Neural cell (in vitro differentiated cells): ENCODE results near the gene TOGARAM2. TPM values are rescaled to one million over a fixed set of nuclear protein-coding genes. Genes with fewer than 3 reads are reported as not detected.

Experiments used
- H2AFZ ChIP-seq: fragments of 200-600, 300-800 bp; sonication (generic), shearing (Covaris generic); 2 replicates; pipeline ENCODE4 v1.6.0; 2014; ENCODE audit warnings: low read depth, mild to moderate bottlenecking, antibody characterized with exemption, low read length, moderate library complexity
- H3F3A ChIP-seq: fragments of 200-600 bp; shearing (Covaris generic); 2 replicates; pipeline ENCODE4 v1.6.1; 2016; ENCODE audit warnings: mild to moderate bottlenecking, moderate library complexity, mixed read lengths, antibody characterized with exemption, low read length; ENCODE audit not compliant: insufficient read depth, poor library complexity, severe bottlenecking
- H3K27ac ChIP-seq: fragments of 200-600, 300-800 bp; sonication (generic), shearing (Covaris generic); 2 replicates; pipeline ENCODE4 v1.5.1; 2014; ENCODE audit warnings: mild to moderate bottlenecking, low read length, moderate library complexity
- H3K27me3 ChIP-seq: fragments of 300-800, 200-600 bp; sonication (generic), shearing (Covaris generic); 2 replicates; pipeline ENCODE4 v1.6.0; 2014; ENCODE audit warnings: mild to moderate bottlenecking, low read depth, low read length, moderate library complexity; ENCODE audit not compliant: insufficient read depth
- H3K36me3 ChIP-seq: fragments of 300-800, 200-600 bp; sonication (generic), shearing (Covaris generic); 2 replicates; pipeline ENCODE4 v1.5.1; 2014; ENCODE audit warnings: mild to moderate bottlenecking, antibody characterized with exemption, low read length, moderate library complexity; ENCODE audit not compliant: insufficient read depth
- H3K4me2 ChIP-seq: fragments of 300-800, 200-600 bp; sonication (generic), shearing (Covaris generic); 2 replicates; pipeline ENCODE4 v1.6.0; 2014; ENCODE audit warnings: mild to moderate bottlenecking, low read length
- H3K4me3 ChIP-seq: fragments of 300-800, 200-600 bp; sonication (generic), shearing (Covaris generic); 2 replicates; pipeline ENCODE4 v1.5.1; 2014; ENCODE audit warnings: mild to moderate bottlenecking, low read length, moderate library complexity
- H3K79me2 ChIP-seq: fragments of 200-600 bp; shearing (Covaris generic); replicated peaks from 2 replicates; pipeline ENCODE4 v1.6.0; 2014; ENCODE audit warnings: mild to moderate bottlenecking, low read length, moderate library complexity; ENCODE audit not compliant: insufficient read depth
- H3K9ac ChIP-seq: fragments of 300-800, 200-600 bp; sonication (generic), shearing (Covaris generic); 2 replicates; pipeline ENCODE4 v1.6.1; 2016; ENCODE audit warnings: mild to moderate bottlenecking, low read length, mixed read lengths
- H3K9me2 ChIP-seq: fragments of 200-600 bp; shearing (Covaris generic); 2 replicates; pipeline ENCODE4 v1.6.1; 2016; ENCODE audit warnings: mild to moderate bottlenecking, low read length, mixed read lengths; ENCODE audit not compliant: insufficient read depth
- H3K9me3 ChIP-seq: fragments of 200-600, 300-800 bp; sonication (generic), shearing (Covaris generic); 2 replicates; pipeline ENCODE4 v1.6.1; 2016; ENCODE audit warnings: mild to moderate bottlenecking, mixed run types, low read length, moderate library complexity, mixed read lengths
- H4K20me1 ChIP-seq: fragments of 200-600 bp; shearing (Covaris generic); 2 replicates; pipeline ENCODE4 v1.6.1; 2016; ENCODE audit warnings: mild to moderate bottlenecking, mixed run types; ENCODE audit not compliant: insufficient read depth
- EP300 ChIP-seq: fragments of 450-650 bp; conservative IDR thresholded peaks from 2 replicates; pipeline ENCODE4 v1.6.1; 2014; ENCODE audit warnings: antibody characterized with exemption, mild to moderate bottlenecking, moderate library complexity; ENCODE audit not compliant: poor library complexity, severe bottlenecking
- EZH2 ChIP-seq: fragments of 200-600, 300-800 bp; shearing (Covaris generic), sonication (generic); IDR thresholded peaks from 2 replicates; pipeline ENCODE4 v1.6.1; 2014; ENCODE audit warnings: antibody characterized with exemption, low read length, borderline replicate concordance, mild to moderate bottlenecking; ENCODE audit not compliant: insufficient read depth, poor library complexity, severe bottlenecking
- MXI1 ChIP-seq: fragments of 450-650 bp; conservative IDR thresholded peaks from 2 replicates; pipeline ENCODE4 v1.6.1; 2014; ENCODE audit warnings: antibody characterized with exemption, mild to moderate bottlenecking; ENCODE audit not compliant: poor library complexity, severe bottlenecking
- POLR2AphosphoS5 ChIP-seq: IDR thresholded peaks from 2 replicates; pipeline ENCODE4 v1.6.1; 2012
- RAD21 ChIP-seq: fragments of 450-650 bp; conservative IDR thresholded peaks from 2 replicates; pipeline ENCODE4 v1.6.1; 2014; ENCODE audit warnings: antibody characterized with exemption, mild to moderate bottlenecking, moderate library complexity
- SMC3 ChIP-seq: fragments of 450-650 bp; conservative IDR thresholded peaks from 2 replicates; pipeline ENCODE4 v1.6.1; 2014; ENCODE audit warnings: antibody characterized with exemption, mild to moderate bottlenecking, moderate library complexity; ENCODE audit not compliant: poor library complexity
- TAF1 ChIP-seq: IDR thresholded peaks from 2 replicates; pipeline ENCODE4 v1.6.1; 2012; ENCODE audit warnings: low read depth
- polyA plus RNA-seq: library from polyadenylated mRNA; depleted of rRNA; stranded (reverse); fragments of >200 nt; gene quantifications from 2 replicates; pipeline ENCODE4 v1.2.3, GENCODE V29; 2014
- TF ChIP-seq, protein P1 (sequence below): fragments of 450-650 bp; IDR thresholded peaks from 2 replicates; pipeline ENCODE4 v1.5.1; 2014; ENCODE audit warnings: antibody characterized with exemption, mild to moderate bottlenecking, moderate library complexity; ENCODE audit not compliant: poor library complexity, severe bottlenecking
- TF ChIP-seq, protein P2 (sequence below): IDR thresholded peaks from 2 replicates; pipeline ENCODE4 v1.6.1; 2012; ENCODE audit warnings: borderline replicate concordance

The TOGARAM2 gene
- polyA plus RNA-seq, 1 donor from 2014 or later: 0.10 TPM

DNA sequence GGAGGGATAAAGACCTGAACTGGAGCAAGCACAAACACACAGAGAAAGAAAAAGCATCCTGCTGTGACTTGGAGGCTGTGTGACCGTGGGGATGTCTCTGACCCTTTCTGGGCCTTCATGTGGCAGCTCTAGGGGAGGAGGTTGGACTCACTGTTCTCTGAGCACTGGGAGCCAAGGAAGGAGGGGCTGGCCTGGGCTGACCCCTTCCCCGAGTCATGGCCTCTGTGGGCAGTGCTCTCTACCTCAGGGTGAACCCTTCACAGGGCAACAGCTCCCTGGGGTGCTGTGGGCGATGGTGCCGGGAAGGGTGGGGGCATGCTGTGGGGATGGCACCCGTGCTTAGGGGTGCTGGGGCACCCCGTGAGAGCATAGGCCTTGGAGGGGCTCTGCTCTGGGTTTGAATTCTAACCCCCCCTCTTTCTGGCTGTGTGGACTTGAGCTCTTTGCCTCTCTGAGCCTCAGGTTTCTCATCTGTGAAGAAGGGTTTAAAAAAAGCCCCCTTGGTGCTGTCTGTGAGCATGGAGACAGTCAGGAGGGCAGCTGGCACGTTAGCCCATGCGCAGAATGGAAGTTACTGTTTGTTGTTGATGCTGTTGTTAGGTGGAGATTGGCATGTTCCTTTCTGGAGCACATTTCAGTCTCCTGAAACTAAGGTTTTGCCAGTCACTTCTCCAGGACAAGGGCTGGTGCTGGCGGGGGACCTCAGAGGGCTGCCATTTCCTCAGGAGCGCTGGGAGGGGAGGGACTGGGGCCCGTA lies 700 bp downstream of the TOGARAM2 start:
- H3K9ac ChIP-seq: no peak overlapping the region
- no peaks in the 10 kb centered on the region for H3K9me2 ChIP-seq
- no peaks in the 10 kb centered on the region for H3K27me3 ChIP-seq
- H3K79me2 ChIP-seq: no peaks in the 10 kb centered on the region
- H3K36me3 ChIP-seq: no peaks in the 10 kb centered on the region
- no peak overlapping the region for H3K4me2 ChIP-seq
- no peaks in the 10 kb centered on the region for H3F3A ChIP-seq
- H4K20me1 ChIP-seq: no peaks in the 10 kb centered on the region
- no peaks in the 10 kb centered on the region for H3K9me3 ChIP-seq
- H2AFZ ChIP-seq: no peak overlapping the region
- TF ChIP-seq MXI1: no peak
- H3K4me3 ChIP-seq: no peak overlapping the region
- no peak overlapping the region for H3K27ac ChIP-seq

DNA sequence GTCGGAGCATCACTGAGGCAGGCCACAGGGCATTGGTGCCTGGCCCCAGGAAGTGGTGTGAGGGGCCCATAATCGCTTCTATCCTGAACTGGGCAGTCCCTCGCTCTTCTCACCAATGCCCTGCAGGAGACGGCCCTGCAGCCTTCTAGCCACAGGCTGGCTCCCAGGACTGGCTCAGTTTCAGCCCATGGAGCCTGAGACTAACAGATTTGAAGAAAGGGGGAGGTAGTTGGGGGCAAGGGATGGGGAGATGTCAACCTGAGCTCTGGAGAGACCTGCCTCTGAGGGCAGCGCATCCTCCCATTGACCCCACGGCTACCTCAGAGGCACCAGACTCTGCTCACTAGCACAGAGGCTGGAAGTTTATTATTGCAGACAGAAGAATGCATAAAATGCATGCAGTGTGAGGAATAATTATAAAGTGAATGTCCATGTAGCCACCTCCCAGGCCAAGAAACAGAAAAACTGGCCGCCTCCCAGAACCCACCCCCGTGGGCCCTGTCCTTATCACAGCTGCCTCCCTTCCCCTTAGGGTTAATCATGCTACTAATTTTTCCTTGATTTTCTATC lies 1.4 kb downstream of the TOGARAM2 start:
- no peaks in the 10 kb centered on the region for H3K9me3 ChIP-seq
- no peak overlapping the region for H3K4me3 ChIP-seq
- no peaks in the 10 kb centered on the region for H3K79me2 ChIP-seq
- H3K9me2 ChIP-seq: no peaks in the 10 kb centered on the region
- no peaks in the 10 kb centered on the region for H3K27me3 ChIP-seq
- H2AFZ ChIP-seq: no peak overlapping the region
- no peaks in the 10 kb centered on the region for H3F3A ChIP-seq
- H3K9ac ChIP-seq: no peak overlapping the region
- no peaks in the 10 kb centered on the region for H3K36me3 ChIP-seq
- no peaks in the 10 kb centered on the region for H4K20me1 ChIP-seq
- H3K4me2 ChIP-seq: no peak overlapping the region
- TF ChIP-seq EZH2 (no peak), SMC3 (no peak), EP300 (no peak), TAF1 (no peak), POLR2AphosphoS5 (no peak), RAD21 (no peak), MXI1 (no peak)
- TF ChIP-seq, protein P1, sequence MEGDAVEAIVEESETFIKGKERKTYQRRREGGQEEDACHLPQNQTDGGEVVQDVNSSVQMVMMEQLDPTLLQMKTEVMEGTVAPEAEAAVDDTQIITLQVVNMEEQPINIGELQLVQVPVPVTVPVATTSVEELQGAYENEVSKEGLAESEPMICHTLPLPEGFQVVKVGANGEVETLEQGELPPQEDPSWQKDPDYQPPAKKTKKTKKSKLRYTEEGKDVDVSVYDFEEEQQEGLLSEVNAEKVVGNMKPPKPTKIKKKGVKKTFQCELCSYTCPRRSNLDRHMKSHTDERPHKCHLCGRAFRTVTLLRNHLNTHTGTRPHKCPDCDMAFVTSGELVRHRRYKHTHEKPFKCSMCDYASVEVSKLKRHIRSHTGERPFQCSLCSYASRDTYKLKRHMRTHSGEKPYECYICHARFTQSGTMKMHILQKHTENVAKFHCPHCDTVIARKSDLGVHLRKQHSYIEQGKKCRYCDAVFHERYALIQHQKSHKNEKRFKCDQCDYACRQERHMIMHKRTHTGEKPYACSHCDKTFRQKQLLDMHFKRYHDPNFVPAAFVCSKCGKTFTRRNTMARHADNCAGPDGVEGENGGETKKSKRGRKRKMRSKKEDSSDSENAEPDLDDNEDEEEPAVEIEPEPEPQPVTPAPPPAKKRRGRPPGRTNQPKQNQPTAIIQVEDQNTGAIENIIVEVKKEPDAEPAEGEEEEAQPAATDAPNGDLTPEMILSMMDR: no peak
- TF ChIP-seq, protein P2, sequence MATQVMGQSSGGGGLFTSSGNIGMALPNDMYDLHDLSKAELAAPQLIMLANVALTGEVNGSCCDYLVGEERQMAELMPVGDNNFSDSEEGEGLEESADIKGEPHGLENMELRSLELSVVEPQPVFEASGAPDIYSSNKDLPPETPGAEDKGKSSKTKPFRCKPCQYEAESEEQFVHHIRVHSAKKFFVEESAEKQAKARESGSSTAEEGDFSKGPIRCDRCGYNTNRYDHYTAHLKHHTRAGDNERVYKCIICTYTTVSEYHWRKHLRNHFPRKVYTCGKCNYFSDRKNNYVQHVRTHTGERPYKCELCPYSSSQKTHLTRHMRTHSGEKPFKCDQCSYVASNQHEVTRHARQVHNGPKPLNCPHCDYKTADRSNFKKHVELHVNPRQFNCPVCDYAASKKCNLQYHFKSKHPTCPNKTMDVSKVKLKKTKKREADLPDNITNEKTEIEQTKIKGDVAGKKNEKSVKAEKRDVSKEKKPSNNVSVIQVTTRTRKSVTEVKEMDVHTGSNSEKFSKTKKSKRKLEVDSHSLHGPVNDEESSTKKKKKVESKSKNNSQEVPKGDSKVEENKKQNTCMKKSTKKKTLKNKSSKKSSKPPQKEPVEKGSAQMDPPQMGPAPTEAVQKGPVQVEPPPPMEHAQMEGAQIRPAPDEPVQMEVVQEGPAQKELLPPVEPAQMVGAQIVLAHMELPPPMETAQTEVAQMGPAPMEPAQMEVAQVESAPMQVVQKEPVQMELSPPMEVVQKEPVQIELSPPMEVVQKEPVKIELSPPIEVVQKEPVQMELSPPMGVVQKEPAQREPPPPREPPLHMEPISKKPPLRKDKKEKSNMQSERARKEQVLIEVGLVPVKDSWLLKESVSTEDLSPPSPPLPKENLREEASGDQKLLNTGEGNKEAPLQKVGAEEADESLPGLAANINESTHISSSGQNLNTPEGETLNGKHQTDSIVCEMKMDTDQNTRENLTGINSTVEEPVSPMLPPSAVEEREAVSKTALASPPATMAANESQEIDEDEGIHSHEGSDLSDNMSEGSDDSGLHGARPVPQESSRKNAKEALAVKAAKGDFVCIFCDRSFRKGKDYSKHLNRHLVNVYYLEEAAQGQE: no peak
- H3K27ac ChIP-seq: no peak overlapping the region
